C4-2B (cell line): ENCODE measurements around the gene KLF7.

Source experiments
- H3K27ac ChIP-seq: fragments of 450-650 bp; 2 replicates; pipeline ENCODE4 v1.5.1; 2017
- CTCF ChIP-seq: fragments of 450-650 bp; conservative IDR thresholded peaks from 2 replicates; pipeline ENCODE4 v1.5.1; 2017; ENCODE audit warnings: mild to moderate bottlenecking
- ZFX ChIP-seq: fragments of 450-650 bp; IDR thresholded peaks from 2 replicates; pipeline ENCODE4 v1.6.1; 2017

KLF7 gene

GRCh38 chr2:207092818-207093217, 72.9 kb downstream of the KLF7 start:
- H3K27ac ChIP-seq = no peak overlapping the region; the same call in 1 of the 2 replicates
- TF ChIP-seq CTCF = no peak
- TF ChIP-seq ZFX = no peak

GRCh38 chr2:207091928-207092327, 73.8 kb downstream of the KLF7 start:
- TF ChIP-seq ZFX = no peak
- no peak for TF ChIP-seq CTCF
- H3K27ac ChIP-seq = no peak overlapping the region

- H3K27ac ChIP-seq = no peak overlapping the region
- TF ChIP-seq CTCF (no peak), ZFX (no peak)
Measured at GRCh38 chr2:207091176-207091575, 74.6 kb downstream of the KLF7 start.

GRCh38 chr2:207090389-207090788, 75.4 kb downstream of the KLF7 start:
- no peak for TF ChIP-seq CTCF
- no peak for TF ChIP-seq ZFX

GRCh38 chr2:207088839-207089238, 76.9 kb downstream of the KLF7 start:
- H3K27ac ChIP-seq = no peak overlapping the region
- TF ChIP-seq ZFX = no peak
- no peak for TF ChIP-seq CTCF

More at GRCh38 chr2:207090389-207090788, 75.4 kb downstream of the KLF7 start:
- no peak overlapping the region for H3K27ac ChIP-seq

GRCh38 chr2:207088276-207088675, 77.5 kb downstream of the KLF7 start:
- no peak overlapping the region for H3K27ac ChIP-seq
- TF ChIP-seq CTCF (no peak), ZFX (no peak)

- H3K27ac ChIP-seq = no peak overlapping the region
- TF ChIP-seq ZFX (no peak), CTCF (no peak)
Measured at GRCh38 chr2:207087046-207087902, 78.5 kb downstream of the KLF7 start.
